GM12891 (cell line): ENCODE results near the gene BPIFB4.

Source experiments
- PAX5 ChIP-seq: IDR thresholded peaks from 2 replicates; pipeline ENCODE4 v1.6.1; 2011; ENCODE audit warnings: low read length, moderate library complexity, mild to moderate bottlenecking; ENCODE audit not compliant: insufficient read depth, severe bottlenecking
- POLR2A ChIP-seq: IDR thresholded peaks from 2 replicates; pipeline ENCODE4 v1.6.1; 2011; ENCODE audit warnings: low read depth, low read length, control low read depth
- POLR2AphosphoS5 ChIP-seq: IDR thresholded peaks from 2 replicates; pipeline ENCODE4 v1.6.1; 2011; ENCODE audit warnings: low read depth, low read length, control low read depth
- SPI1 ChIP-seq: IDR thresholded peaks from 2 replicates; pipeline ENCODE4 v1.6.1; 2011; ENCODE audit warnings: low read depth, low read length, control low read depth
- TAF1 ChIP-seq: IDR thresholded peaks from 2 replicates; pipeline ENCODE4 v1.6.1; 2011; ENCODE audit warnings: low read depth, low read length, control low read depth

DNA sequence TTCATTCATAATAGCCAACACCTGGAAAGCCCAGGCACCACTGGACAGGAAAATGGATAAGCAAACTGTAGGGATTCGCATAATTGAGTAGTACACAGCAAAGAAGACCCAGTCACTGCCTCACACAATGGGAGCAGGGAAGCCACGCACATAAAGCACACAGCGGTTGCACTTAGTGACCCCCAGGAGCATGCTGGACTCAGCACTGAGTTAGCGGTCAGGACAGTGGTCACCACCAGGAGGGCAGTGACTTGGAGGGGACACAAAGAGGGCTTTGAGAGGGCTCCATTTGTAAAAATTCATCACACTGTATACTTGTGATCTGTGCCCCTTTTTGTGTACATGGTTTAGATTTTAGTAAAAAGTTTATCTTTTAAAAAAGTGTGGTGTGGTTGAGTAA is 28.1 kb upstream of the BPIFB4 start:
- no peak for TF ChIP-seq POLR2AphosphoS5
- no peak for TF ChIP-seq POLR2A
- TF ChIP-seq SPI1 = no peak
- no peak for TF ChIP-seq TAF1
- TF ChIP-seq PAX5 = no peak
